SW480 (cell line): ENCODE data around the gene RBL1.
"Not testable (repeated sequence)": the region's sequence is repeated elsewhere in the genome, so short reads cannot be mapped to it uniquely, and the experiment has no call there.

Experiments
- DNase-seq: peaks from one replicate; pipeline ENCODE4 v3.0.0-alpha.2; 2016; ENCODE audit warnings: low spot score

RBL1 gene

DNA sequence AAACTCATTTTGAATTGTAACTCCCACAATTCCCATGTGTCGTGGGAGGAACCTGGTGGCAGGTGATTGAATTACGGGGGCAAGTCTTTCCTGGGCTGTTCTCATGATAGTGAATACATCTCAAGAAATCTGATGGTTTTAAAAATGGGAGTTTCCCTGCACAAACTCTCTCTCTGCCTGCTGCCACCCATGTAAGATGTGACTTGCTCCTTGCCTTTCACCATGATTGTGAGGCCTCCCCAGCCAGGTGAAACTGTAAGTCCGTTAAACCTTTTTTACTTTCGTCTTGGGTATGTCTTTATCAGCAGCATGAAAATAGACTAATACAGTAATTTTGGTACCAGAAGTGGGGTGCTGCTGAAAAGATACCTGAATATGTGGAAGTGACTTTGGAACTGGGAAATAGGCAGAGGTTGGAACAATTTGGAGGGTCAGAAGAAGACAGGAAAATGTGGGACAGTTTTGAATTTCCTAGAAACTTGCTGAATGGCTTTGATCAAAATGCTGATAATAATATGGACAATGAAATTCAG lies 102.9 kb downstream of the RBL1 start:
- no peak for DNase-seq

GRCh38 chr20:36991703-36992102 lies 104.1 kb downstream of the RBL1 start:
- DNase-seq, result no peak

- DNase-seq, result no peak
Measured at GRCh38 chr20:36989797-36990196, 106.0 kb downstream of the RBL1 start.

DNA sequence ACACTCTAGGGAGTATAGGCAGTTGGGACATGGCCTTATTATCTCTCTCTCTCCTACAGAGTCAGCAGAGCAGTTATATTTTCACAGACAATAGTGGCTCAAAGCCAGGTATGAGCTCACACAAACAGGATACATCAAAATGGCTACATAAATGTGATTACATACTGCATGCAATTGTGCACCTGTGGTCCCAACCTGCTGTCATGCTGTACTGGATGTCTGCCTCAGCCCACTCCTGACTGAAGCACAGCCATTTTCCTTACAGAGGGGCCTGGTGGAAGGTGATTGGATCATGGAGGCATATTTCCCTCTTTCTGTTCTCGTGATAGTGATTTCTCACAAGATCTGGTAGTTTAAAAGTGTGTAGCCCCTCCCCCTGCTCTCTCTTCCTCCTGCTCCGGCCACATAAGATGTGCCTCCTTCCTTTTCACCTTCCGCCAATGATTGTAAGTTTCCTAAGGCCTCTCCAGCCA lies 107.3 kb downstream of the RBL1 start:
- DNase-seq, result no peak

DNA sequence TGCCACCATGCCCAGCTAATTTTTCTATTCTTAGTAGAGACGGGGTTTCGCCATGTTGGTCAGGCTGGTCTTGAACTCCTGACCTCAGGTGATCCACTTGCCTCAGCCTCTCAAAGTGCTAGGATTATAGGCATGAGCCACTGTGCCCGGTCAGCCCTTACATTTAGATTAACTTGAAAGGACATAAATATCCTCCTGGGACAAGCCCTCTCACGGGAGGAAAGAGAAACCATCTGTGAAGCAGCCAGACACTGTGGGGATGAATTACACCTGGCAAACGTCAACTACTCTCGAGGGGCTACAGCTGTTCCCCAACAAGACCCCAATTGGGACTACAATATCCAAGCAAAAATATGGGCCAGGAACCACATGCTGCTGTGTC lies 111.5 kb downstream of the RBL1 start:
- no peak for DNase-seq

DNA sequence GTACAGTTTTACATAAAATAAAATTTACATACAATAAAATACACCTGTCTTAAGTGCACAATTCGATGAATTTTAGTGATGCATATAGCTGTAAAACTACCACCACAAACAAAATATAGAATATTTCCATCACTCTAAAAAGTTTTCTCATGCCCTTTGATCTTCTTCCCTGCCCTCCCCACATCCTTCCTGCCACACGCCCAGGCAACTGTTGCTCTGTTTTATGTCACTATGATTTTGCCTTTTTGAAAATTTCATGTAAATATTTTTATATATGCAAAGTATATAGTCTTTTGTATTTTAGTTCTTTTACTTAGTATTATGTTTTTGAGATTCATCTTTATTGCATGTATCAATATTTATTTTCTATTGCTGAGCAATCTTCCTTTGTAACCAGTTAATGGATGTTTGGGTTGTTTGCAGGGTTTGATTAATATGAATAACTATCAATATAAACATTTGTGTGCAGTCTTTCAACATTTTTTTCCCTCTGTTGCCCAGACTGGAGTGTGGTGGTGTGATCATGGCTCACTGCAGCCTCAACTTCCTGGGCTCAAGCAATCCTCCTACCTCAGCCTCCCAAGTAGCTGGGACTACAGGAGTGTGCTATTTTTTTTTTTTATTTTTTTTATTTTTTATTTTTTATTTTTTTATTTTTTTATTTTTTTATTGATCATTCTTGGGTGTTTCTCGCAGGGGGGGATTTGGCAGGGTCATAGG lies 120.5 kb downstream of the RBL1 start:
- peak; percentile 52 for DNase-seq

- no peak for DNase-seq
Measured at GRCh38 chr20:36974660-36975059, 121.1 kb downstream of the RBL1 start.

DNA sequence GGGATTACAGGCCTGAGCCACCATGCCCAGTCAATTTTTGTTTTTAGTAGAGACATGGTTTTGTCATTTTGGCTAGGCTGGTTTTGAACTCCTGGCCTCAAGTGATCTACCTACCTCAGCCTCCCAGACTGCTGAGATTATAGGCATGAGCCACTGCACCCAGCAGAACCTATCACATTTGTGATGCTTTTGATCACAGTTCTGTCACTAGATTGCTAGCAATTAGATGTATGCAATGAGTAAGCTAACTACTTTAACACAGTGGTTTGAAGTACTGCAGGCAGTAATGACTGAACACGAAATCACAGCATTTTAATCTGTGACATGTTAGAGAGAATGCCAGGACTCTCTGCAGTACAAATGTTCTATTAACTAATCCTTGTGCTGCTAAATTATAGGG lies 124.7 kb downstream of the RBL1 start:
- DNase-seq, result no peak

GRCh38 chr20:36969478-36970186 lies 126.2 kb downstream of the RBL1 start:
- DNase-seq, result no peak

DNA sequence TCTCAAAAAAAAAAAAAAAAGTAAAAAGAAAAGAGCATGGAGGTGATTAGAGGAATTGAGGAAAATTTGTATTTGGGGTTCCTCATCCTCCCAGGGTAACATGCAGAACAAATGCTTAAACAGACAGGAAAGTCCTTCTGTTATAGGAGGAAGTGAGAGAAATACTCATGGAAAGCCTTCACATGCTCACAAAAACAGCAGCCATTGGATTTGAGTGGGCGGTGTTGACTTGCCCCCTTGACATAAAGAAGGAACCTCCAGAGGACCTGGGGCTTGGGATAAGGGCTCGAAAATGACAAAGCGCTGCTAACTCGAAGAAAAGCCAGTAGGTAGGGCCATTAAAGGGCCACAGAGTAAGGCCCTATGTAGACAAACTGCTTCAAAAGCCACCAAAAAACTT lies 126.7 kb downstream of the RBL1 start:
- DNase-seq, result no peak

- DNase-seq, result no peak
Measured at GRCh38 chr20:36967636-36968035, 128.2 kb downstream of the RBL1 start.

DNA sequence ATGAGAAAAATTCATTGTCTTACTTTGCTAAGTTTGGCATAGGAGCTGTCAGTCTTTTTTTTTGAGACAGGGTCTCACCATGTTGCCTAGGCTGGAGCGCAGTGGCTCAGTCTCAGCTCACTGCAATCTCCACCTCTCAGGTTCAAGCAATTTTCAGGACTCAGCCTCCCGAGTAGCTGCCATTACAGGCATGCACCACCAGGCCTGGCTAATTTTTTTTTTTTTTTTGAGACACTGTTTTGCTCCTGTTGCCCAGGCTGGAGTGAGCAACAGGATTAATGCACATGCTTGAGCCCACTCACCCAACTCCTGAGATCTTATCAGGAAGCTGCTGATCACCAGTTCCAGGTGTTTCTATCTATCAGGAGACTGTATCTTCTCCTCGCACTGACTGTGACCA lies 128.8 kb downstream of the RBL1 start:
- not testable (repeated sequence) for DNase-seq

DNA sequence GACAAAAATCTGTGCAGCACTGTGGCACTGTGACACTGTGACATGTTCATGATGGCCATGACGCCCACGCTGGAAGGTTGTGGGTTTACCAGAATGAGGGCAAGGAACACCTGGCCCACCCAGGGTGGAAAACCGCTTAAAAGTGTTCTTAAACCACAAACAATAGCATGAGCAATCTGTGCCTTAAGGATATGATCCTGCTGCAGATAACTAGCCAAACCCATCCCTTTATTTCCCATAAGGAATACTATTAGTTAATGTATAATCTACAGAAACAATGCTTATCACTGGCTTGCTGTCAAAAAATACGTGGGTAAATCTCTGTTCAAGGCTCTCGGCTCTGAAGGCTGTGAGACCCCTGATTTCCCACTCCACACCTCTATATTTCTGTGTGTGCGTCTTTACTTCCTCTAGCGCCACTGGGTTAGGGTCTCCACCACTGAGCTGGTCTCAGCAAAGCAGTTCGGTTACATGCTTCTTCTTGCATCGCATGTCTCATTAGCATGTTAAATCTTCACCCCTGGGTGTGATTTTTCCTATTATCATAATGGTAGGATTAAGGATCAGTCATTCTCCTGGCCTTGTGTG lies 133.3 kb downstream of the RBL1 start:
- not testable (repeated sequence) for DNase-seq

DNA sequence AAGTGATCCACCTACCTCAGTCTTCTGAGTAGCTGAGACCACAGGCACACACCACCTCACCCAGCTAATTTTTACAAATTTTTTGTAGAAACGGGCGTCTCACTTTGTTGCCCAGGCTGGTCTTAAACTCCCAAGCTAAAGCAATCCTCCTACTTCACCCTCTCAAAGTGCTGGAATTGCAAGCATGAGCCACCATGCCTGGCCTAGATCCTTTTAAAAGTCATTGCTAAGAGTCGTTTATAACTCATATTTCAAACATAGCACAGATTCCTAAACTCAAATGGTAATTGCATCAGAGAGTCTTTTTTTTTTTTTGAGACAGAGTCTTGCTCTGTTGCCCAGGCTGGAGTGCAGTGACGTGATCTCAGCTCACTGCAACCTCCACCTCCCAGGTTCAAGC lies 136.6 kb downstream of the RBL1 start:
- no peak for DNase-seq

DNA sequence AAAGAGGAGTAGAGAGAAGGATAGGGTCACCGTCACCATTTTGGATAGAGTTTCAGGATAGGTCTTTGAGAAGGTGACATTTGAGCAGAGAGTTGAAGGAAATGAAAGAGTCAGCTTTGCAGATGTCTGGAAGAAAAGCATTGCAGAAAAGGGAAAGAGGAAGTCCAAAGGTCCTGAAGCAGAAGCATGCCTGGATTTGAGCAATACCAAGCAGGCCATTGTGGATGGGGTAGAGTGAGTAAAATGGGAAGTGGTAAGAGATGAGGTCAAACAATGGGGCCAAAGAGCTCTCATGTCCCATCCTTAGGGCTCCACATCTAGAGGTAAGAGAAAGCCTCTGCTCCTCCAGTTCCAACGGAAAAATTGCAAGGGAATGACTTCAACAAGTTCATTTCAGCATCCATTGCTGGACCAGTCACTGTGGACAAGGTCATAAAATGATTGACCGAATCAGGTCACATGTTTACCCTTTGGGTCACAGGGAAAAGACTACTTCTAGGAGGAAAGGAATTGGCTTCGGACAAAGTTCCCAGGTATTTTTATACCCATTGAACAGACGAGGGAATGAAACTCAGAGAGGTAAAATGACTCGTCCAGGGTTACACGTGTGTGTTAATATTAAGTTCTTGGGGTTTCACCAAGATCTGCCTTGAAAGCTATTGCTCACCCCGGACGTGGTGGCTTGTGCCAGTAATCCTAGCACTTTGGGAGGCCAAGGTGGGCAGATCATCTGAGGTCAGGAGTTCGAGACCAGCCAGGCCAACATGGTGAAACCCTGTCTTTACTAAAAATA lies 137.7 kb downstream of the RBL1 start:
- DNase-seq, result no peak

- DNase-seq, result no peak
Measured at GRCh38 chr20:36956674-36957073, 139.1 kb downstream of the RBL1 start.

GRCh38 chr20:36956016-36956415 lies 139.8 kb downstream of the RBL1 start:
- DNase-seq, result no peak

GRCh38 chr20:36951979-36952738 lies 143.6 kb downstream of the RBL1 start:
- peak; percentile 58 for DNase-seq

DNA sequence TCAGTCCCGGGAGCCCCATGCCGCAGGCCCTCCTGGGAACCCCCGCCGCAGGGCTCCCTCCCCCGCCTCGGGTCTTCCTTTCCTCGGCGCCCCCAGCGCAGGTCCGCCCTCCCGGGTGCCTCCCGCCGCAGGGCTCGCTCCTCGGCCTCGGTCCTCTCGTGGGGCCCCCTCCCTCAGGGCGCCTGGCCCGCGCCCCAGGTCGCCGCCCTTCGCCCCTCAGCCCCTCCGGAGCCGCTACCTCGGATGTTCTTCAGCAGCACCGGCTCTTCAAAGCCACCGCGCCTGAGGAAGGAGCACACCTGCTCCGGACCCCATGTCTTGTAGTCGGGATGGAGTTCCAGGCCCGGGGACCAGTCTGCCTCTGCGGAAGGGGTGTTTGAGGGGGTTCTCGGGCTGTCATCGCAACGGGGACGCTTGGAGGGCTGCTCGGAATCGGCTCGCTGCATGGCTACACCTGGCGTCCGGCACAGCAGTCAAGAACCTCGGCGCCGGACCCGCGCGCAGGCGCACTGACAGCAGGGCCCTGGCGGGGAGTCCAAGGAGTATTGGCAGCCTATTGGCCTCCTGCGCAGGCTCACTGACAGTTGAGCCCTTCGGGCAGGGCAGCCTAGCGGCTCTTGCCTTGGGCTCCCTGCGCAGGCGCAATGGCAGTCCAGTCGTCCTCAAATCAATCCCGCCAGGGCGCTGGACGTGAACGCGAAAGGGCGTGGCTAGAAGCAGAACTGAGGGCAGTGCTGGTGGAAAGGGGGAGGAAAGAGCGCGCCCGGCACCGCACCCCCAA lies 144.4 kb downstream of the RBL1 start, which contains the start of gene SAMHD1:
SAMHD1 (minus strand) TSS at position 511 of the 781 bp plus-strand sequence; CDS start at position 446, 65 bp downstream.
- peak; percentile 100 for DNase-seq

DNA sequence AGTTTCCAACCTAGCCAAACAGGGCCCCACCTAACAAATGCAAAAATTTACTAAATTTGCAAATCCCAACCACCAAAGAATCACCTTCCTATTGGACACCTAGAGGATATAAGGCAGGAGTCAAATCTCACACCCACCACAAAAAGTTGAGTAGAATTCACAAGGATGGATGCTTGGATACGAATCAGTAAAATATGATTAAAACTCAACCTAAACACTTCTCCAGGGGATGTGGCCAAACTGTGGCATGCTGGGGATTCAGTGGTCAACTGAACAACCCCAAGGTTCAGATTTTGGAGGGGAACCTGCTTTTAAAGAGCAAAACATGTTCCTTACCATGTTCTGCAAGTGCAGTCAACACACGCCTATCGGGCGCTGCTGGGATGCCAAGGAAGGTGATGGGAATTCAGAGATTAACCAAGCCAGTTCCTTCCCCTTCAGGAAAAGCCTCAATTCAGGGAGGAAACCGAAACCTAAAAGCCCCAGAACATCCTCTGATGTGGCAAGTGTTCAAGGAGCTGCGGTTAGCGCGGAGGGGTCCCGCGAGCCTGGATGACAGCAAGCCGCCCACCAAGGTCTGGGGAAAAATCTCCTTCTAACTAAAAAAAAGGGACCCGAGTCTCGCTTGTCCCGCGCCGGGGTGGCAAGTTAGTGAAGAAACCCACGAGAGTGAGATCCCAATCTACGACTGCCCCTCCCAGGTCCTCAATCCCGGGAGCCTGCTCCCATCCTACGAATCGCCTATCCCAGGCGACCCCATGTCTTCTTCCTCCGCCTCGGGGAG lies 145.2 kb downstream of the RBL1 start:
- peak; percentile 69 for DNase-seq
